Liver (tissue), 9 donors: ENCODE data around the gene MMEL1. TPM values are rescaled to one million over a fixed set of nuclear protein-coding genes. Genes with fewer than 3 reads are reported as not detected.
"Not testable (repeated sequence)": the region's sequence is repeated elsewhere in the genome, so short reads cannot be mapped to it uniquely, and the experiment has no call there.

ENCODE experiments used
- DNase-seq: peaks from one replicate; pipeline ENCODE4 v3.0.0-alpha.2; 2017; ENCODE audit warnings: low spot score
- H3K27ac ChIP-seq, 2 donors: one replicate each; pipeline ENCODE4 v1.7.0; 2013; ENCODE audit warnings: inconsistent platforms in 2 of 2, low read length in 2 of 2, control low read depth in 1 of 2, low read depth in 1 of 2, mild to moderate bottlenecking in 1 of 2
- H3K27me3 ChIP-seq, 4 donors: one replicate each; pipeline versions ENCODE4 v1.6.1 to v1.7.0; 2013; ENCODE audit warnings: low read length in 3 of 4, inconsistent platforms in 1 of 4, mild to moderate bottlenecking in 1 of 4, moderate library complexity in 1 of 4; ENCODE audit not compliant: control insufficient read depth in 4 of 4, insufficient read depth in 4 of 4
- H3K36me3 ChIP-seq, 4 donors: one replicate each; pipeline versions ENCODE4 v1.6.1 to v1.7.0; 2013; ENCODE audit warnings: low read length in 3 of 4, mild to moderate bottlenecking in 3 of 4, low read depth in 1 of 4, moderate library complexity in 1 of 4; ENCODE audit not compliant: control insufficient read depth in 4 of 4, insufficient read depth in 3 of 4
- H3K4me1 ChIP-seq, 4 donors: one replicate each; pipeline versions ENCODE4 v1.6.1 to v1.7.0; 2013; ENCODE audit warnings: low read length in 3 of 4, mild to moderate bottlenecking in 3 of 4, moderate library complexity in 1 of 4; ENCODE audit not compliant: control insufficient read depth in 4 of 4, insufficient read depth in 4 of 4
- H3K4me3 ChIP-seq, 3 donors: one replicate each; pipeline versions ENCODE4 v1.6.1 to v1.7.0; 2013; ENCODE audit warnings: low read length in 3 of 3, control low read depth in 1 of 3, low read depth in 1 of 3, mild to moderate bottlenecking in 1 of 3
- H3K9ac ChIP-seq, 2 donors: one replicate each; pipeline ENCODE4 v1.7.0; 2013; ENCODE audit warnings: low read length in 2 of 2, mild to moderate bottlenecking in 2 of 2, moderate library complexity in 2 of 2, control low read depth in 1 of 2, low read depth in 1 of 2
- H3K9me3 ChIP-seq, 4 donors: one replicate each; pipeline versions ENCODE4 v1.6.1 to v1.7.0; 2013; ENCODE audit warnings: low read length in 3 of 4; ENCODE audit not compliant: control insufficient read depth in 4 of 4
- FOXA1 ChIP-seq: IDR thresholded peaks from 2 replicates; pipeline ENCODE4 v1.6.1; 2016; ENCODE audit warnings: antibody characterized with exemption
- FOXA2 ChIP-seq: IDR thresholded peaks from 2 replicates; pipeline ENCODE4 v1.6.1; 2016; ENCODE audit warnings: antibody characterized with exemption
- GABPA ChIP-seq, 2 donors: IDR thresholded peaks in 1 of 2; conservative IDR thresholded peaks in 1 of 2; 2 replicates each; pipeline ENCODE4 v1.6.1; 2016; ENCODE audit warnings: antibody characterized with exemption in 2 of 2, mild to moderate bottlenecking in 1 of 2, moderate library complexity in 1 of 2
- HNF4A ChIP-seq, 2 donors: conservative IDR thresholded peaks; 2 replicates each; pipeline ENCODE4 v1.6.1; 2016; ENCODE audit warnings: antibody characterized with exemption in 2 of 2, mild to moderate bottlenecking in 2 of 2
- HNF4G ChIP-seq: IDR thresholded peaks from 2 replicates; pipeline ENCODE4 v1.6.1; 2016; ENCODE audit warnings: antibody characterized with exemption
- JUND ChIP-seq, 2 donors: IDR thresholded peaks; 2 replicates each; pipeline ENCODE4 v1.6.1; 2016; ENCODE audit warnings: antibody characterized with exemption in 2 of 2
- RAD21 ChIP-seq, 2 donors: IDR thresholded peaks; 2 replicates each; pipeline ENCODE4 v1.6.1; 2016; ENCODE audit warnings: antibody characterized with exemption in 2 of 2, mild to moderate bottlenecking in 2 of 2
- RXRA ChIP-seq, 2 donors: IDR thresholded peaks; 2 replicates each; pipeline ENCODE4 v1.6.1; 2017 to 2018; ENCODE audit warnings: antibody characterized with exemption in 2 of 2, mild to moderate bottlenecking in 1 of 2
- SP1 ChIP-seq: IDR thresholded peaks from 2 replicates; pipeline ENCODE4 v1.6.1; 2018; ENCODE audit warnings: antibody characterized with exemption, mild to moderate bottlenecking
- TAF1 ChIP-seq: conservative IDR thresholded peaks from 2 replicates; pipeline ENCODE4 v1.6.1; 2016; ENCODE audit warnings: antibody characterized with exemption, mild to moderate bottlenecking
- YY1 ChIP-seq: IDR thresholded peaks from 2 replicates; pipeline ENCODE4 v1.6.1; 2016; ENCODE audit warnings: antibody characterized with exemption, mild to moderate bottlenecking
- WGBS: extraction: QIAGEN DNeasy Blood & Tissue Kit; methylation state at CpG from one replicate; pipeline ENCODE4 v1.1.7; 2013; 5-methylcytosine and 5-hydroxymethylcytosine counted together
- polyA plus RNA-seq, 2 donors: library from polyadenylated mRNA; stranded (reverse) in 1 of 2; unstranded in 1 of 2; fragments of 200-250 nt in 1 of 2; fragments of >200 nt in 1 of 2; fragmentation: Nextera tagmentation in 1 of 2; extraction: Ambion mirVana in 1 of 2; gene quantifications; one replicate each; pipeline versions ENCODE4 v1.2.1 to v1.2.3, GENCODE V29; 2013 to 2015
- total RNA-seq, 2 donors: library from RNA; depleted of rRNA; stranded (reverse); fragments of >200 nt; gene quantifications; one replicate each; pipeline ENCODE4 v1.2.3, GENCODE V29; 2014
- TF ChIP-seq, protein P1 (sequence below): fragments of 150-350 bp; IDR thresholded peaks from 2 replicates; pipeline ENCODE4 v1.5.1; 2017; ENCODE audit warnings: improper control_type of control experiment, low read depth, low read length; ENCODE audit not compliant: missing input control
- TF ChIP-seq, protein P2 (sequence below): IDR thresholded peaks from 2 replicates; pipeline ENCODE4 v1.6.1; 2016; ENCODE audit warnings: antibody characterized with exemption
- TF ChIP-seq, protein P3 (sequence below): IDR thresholded peaks from 2 replicates; pipeline ENCODE4 v1.6.1; 2016; ENCODE audit warnings: antibody characterized with exemption
- TF ChIP-seq, protein P4 (sequence below): IDR thresholded peaks from 2 replicates; pipeline ENCODE4 v1.6.1; 2016; ENCODE audit warnings: antibody characterized with exemption, mild to moderate bottlenecking
- donor health status: healthy.
- donor health status: healthy.
- donor health status: healthy.
- donor health status: healthy.
- donor health status: healthy.

The MMEL1 gene
- total and polyA plus RNA-seq, 4 donors, result under 0.01 to 0.42 TPM; not detected in 2

DNA sequence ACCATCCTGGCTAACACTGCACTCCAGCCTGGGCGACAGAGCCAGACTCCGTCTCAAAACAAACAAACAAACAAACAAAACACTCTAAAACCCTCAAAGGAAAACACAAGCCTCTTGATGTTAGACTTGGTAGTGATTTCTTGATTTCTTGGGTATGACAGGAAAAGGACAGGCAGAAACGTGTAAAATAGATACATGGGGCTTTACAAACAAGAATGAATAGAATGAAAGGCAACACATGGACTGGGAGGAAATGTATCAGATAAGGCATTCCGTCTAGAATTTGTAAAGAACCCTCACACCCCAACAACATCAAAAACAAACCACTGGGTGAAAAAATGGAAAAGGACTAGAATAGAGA is 54.1 kb downstream of the MMEL1 start:
- no peak for DNase-seq
- Histone ChIP-seq H3K4me3 (no peak overlapping the region), H3K4me1 (peaks cover 3 to 28% (median 19%) of the 10 kb centered on the region in 4 donors), H3K27ac (peak overlapping the region; percentile 89 to 93), H3K36me3 (no peaks in the 10 kb centered on the region), H3K9ac (peak overlapping the region in 1 of 2 donors; percentile 75), H3K9me3 (no peaks in the 10 kb centered on the region), H3K27me3 (no peaks in the 10 kb centered on the region)
- no peak for TF ChIP-seq FOXA1
- TF ChIP-seq, protein P1, sequence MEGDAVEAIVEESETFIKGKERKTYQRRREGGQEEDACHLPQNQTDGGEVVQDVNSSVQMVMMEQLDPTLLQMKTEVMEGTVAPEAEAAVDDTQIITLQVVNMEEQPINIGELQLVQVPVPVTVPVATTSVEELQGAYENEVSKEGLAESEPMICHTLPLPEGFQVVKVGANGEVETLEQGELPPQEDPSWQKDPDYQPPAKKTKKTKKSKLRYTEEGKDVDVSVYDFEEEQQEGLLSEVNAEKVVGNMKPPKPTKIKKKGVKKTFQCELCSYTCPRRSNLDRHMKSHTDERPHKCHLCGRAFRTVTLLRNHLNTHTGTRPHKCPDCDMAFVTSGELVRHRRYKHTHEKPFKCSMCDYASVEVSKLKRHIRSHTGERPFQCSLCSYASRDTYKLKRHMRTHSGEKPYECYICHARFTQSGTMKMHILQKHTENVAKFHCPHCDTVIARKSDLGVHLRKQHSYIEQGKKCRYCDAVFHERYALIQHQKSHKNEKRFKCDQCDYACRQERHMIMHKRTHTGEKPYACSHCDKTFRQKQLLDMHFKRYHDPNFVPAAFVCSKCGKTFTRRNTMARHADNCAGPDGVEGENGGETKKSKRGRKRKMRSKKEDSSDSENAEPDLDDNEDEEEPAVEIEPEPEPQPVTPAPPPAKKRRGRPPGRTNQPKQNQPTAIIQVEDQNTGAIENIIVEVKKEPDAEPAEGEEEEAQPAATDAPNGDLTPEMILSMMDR, result no peak
- TF ChIP-seq, protein P2, sequence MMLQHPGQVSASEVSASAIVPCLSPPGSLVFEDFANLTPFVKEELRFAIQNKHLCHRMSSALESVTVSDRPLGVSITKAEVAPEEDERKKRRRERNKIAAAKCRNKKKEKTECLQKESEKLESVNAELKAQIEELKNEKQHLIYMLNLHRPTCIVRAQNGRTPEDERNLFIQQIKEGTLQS, result no peak
- no peak for TF ChIP-seq TAF1
- no peak for TF ChIP-seq JUND (IDR thresholded peaks at IDR 0.05)
- WGBS, result 56% methylated on average over 4 of the region's 4 CpGs

DNA sequence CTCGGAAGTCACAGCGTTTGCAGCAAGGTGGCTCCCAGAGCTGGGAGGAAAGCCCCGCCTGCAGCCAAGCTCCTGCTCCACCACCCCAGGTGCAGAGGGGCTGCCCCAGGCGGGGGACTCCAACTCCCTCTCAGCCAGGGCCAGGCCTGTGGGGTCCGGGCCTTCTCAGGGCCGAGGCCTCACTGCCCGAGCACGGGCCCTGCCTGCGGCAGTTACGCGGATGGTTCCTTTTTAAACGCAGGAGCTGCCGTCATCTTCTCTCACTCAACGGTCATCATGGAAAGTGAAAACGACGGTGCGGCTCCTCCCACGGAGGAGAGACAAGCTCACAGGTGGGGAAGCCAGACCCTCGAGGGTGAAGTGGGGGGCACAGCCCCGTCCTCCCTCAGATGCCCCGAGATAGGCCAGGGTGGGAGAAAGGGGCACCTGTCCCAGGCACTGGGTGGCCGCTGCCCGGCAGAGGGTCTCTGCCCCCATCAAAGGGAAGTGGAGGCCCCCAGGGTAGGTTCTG is 55.2 kb downstream of the MMEL1 start:
- H3K9me3 ChIP-seq, H3K36me3 ChIP-seq, H3K27me3 ChIP-seq, H3K4me3 ChIP-seq, DNase-seq: not testable (repeated sequence)
- H3K27ac ChIP-seq, result peak overlapping the region; percentile 89 to 93
- H3K4me1 ChIP-seq, result peaks cover 3 to 26% (median 19%) of the 10 kb centered on the region in 4 donors
- H3K9ac ChIP-seq, result peak overlapping the region; percentile 39 to 55
- 78% methylated on average over 19 of the region's 23 CpGs for WGBS

DNA sequence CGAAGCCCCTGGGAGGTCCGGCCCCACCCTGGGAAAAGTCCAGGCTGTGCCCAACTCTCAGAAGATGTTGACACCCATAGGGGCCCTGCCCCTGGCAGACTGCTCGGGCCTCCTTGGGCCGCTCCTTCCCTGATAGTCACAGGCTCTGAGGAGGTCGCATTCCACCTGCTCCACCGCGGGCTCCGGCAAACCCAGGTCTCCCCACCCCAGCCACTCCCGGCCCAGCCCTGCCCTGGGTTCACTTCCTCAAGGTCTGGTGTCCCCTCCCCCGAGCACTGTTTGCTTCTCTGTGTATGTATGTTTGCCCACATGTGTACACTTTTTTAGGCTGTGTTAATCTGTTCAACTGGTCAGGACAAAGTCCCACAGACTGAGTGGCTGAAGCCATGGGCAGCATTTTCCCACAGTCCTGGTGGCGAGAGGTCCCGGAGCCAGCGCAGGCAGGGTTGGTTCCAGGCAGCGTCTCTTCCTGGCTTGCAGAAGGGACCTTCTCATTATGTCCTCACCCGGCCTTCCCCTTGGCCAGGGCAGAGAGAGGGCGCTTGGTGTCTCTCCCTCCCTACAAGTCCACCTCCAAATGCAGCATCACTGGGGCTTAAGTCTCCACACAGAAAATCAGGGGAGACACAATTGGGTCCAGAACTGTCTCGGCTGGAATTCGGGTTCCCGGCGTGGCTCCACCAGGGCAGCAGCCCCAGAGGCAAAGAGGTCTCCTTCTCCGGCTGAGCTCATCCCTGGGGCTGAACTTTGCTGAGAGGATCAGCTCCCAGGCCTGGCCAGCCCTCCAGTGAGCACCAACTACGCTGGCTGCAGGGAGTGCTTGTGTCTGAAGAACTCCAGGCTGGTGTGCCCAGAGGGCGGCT is 56.8 kb downstream of the MMEL1 start:
- H3K36me3 ChIP-seq, result no peaks in the 10 kb centered on the region
- no peak overlapping the region for H3K9ac ChIP-seq
- 44% methylated on average over 23 of the region's 23 CpGs for WGBS
- DNase-seq, result peak; percentile 51
- H3K4me1 ChIP-seq, result peaks cover 3 to 30% (median 19%) of the 10 kb centered on the region in 4 donors
- no peak overlapping the region for H3K4me3 ChIP-seq
- H3K9me3 ChIP-seq, result peaks cover 0 to 5% (median 1%) of the 10 kb centered on the region in 4 donors
- peak overlapping the region; percentile 73 to 77 for H3K27ac ChIP-seq
- H3K27me3 ChIP-seq, result no peaks in the 10 kb centered on the region
- TF ChIP-seq FOXA1, result peak; percentile 65
- peak; percentile 60 to 84 for TF ChIP-seq RXRA (IDR thresholded peaks at IDR 0.05)
- TF ChIP-seq HNF4A (conservative IDR thresholded peaks at IDR 0.05), result peak; percentile 89 to 92
- peak in 1 of 2 donors; percentile 56 for TF ChIP-seq RAD21 (IDR thresholded peaks at IDR 0.05)
- TF ChIP-seq TAF1, result peak; percentile 73
- TF ChIP-seq GABPA (IDR thresholded peaks at IDR 0.05 in 1 of 2, conservative IDR thresholded peaks at IDR 0.05 in 1 of 2), result peak in 1 of 2 donors; percentile 71
- peak; percentile 71 for TF ChIP-seq YY1
- TF ChIP-seq JUND (IDR thresholded peaks at IDR 0.05), result peak in 1 of 2 donors; percentile 10
- TF ChIP-seq FOXA2, result peak; percentile 81
- TF ChIP-seq, protein P3, sequence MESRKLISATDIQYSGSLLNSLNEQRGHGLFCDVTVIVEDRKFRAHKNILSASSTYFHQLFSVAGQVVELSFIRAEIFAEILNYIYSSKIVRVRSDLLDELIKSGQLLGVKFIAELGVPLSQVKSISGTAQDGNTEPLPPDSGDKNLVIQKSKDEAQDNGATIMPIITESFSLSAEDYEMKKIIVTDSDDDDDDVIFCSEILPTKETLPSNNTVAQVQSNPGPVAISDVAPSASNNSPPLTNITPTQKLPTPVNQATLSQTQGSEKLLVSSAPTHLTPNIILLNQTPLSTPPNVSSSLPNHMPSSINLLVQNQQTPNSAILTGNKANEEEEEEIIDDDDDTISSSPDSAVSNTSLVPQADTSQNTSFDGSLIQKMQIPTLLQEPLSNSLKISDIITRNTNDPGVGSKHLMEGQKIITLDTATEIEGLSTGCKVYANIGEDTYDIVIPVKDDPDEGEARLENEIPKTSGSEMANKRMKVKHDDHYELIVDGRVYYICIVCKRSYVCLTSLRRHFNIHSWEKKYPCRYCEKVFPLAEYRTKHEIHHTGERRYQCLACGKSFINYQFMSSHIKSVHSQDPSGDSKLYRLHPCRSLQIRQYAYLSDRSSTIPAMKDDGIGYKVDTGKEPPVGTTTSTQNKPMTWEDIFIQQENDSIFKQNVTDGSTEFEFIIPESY, result no peak
- TF ChIP-seq HNF4G, result peak; percentile 77
- TF ChIP-seq, protein P4, sequence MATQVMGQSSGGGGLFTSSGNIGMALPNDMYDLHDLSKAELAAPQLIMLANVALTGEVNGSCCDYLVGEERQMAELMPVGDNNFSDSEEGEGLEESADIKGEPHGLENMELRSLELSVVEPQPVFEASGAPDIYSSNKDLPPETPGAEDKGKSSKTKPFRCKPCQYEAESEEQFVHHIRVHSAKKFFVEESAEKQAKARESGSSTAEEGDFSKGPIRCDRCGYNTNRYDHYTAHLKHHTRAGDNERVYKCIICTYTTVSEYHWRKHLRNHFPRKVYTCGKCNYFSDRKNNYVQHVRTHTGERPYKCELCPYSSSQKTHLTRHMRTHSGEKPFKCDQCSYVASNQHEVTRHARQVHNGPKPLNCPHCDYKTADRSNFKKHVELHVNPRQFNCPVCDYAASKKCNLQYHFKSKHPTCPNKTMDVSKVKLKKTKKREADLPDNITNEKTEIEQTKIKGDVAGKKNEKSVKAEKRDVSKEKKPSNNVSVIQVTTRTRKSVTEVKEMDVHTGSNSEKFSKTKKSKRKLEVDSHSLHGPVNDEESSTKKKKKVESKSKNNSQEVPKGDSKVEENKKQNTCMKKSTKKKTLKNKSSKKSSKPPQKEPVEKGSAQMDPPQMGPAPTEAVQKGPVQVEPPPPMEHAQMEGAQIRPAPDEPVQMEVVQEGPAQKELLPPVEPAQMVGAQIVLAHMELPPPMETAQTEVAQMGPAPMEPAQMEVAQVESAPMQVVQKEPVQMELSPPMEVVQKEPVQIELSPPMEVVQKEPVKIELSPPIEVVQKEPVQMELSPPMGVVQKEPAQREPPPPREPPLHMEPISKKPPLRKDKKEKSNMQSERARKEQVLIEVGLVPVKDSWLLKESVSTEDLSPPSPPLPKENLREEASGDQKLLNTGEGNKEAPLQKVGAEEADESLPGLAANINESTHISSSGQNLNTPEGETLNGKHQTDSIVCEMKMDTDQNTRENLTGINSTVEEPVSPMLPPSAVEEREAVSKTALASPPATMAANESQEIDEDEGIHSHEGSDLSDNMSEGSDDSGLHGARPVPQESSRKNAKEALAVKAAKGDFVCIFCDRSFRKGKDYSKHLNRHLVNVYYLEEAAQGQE, result peak; percentile 64
- TF ChIP-seq SP1, result peak; percentile 93
- TF ChIP-seq, protein P1, result no peak
